Ecto neural progenitor cell (in vitro differentiated cells): ENCODE measurements around the gene MRPL34.

Experiments used
- DNase-seq: peaks from one replicate; pipeline ENCODE4 v3.0.0-alpha.2; 2018; ENCODE audit warnings: low spot score

MRPL34 gene

GRCh38 chr19:17309965-17310461, 4.3 kb downstream of the MRPL34 start:
- DNase-seq = no peak

- no peak for DNase-seq
Observed at GRCh38 chr19:17311455-17312188, 6.0 kb downstream of the MRPL34 start.

DNA sequence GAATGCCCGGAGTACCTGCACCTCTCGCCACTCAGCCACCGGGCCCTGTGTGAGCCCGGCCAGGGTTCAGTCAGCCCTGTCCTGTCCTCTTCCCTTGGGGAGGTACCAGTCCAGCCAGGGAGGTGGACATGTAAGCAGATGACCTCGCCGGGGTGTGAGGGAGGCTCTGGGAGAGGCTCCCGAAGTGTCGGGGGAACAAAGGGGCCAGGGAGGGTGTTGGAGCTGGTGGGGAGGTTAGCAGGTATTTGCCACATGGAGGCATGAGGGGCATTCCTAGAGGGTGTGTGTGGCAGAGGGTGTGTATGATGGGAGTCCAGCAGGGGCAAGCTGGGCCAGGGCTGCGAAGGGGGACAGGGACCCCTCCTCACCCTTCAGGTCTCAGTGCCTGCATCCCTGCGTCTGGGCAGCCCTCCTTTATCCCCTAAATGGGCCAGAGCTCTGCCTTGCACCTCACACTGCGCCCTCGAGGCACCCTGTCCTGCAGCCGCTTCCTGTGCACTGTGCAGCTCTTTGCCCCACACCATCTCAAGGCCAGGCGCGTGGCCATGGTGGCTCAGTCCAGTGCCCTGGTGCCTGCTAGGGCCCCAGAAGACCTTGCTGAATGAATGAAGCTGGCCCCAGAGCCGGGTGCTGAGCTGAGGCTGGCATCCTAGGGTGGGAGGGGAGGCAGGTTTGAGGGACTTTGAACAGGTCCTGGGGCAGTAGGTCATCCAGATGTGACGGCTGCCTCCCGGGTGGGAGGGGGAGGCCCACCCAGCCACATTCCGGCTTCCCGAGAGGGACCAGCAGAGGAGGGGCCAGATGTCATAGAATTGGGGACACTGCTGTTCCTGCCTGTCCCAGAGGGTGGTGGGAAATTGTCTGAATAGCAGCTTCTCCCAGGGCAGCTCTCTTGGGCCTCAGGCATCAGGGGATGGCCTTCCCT, 6.8 kb downstream of the MRPL34 start:
- no peak for DNase-seq

- DNase-seq = no peak
Observed at GRCh38 chr19:17314007-17314593, 8.4 kb downstream of the MRPL34 start.

- no peak for DNase-seq
Observed at GRCh38 chr19:17318966-17319365, 13.3 kb downstream of the MRPL34 start.

DNA sequence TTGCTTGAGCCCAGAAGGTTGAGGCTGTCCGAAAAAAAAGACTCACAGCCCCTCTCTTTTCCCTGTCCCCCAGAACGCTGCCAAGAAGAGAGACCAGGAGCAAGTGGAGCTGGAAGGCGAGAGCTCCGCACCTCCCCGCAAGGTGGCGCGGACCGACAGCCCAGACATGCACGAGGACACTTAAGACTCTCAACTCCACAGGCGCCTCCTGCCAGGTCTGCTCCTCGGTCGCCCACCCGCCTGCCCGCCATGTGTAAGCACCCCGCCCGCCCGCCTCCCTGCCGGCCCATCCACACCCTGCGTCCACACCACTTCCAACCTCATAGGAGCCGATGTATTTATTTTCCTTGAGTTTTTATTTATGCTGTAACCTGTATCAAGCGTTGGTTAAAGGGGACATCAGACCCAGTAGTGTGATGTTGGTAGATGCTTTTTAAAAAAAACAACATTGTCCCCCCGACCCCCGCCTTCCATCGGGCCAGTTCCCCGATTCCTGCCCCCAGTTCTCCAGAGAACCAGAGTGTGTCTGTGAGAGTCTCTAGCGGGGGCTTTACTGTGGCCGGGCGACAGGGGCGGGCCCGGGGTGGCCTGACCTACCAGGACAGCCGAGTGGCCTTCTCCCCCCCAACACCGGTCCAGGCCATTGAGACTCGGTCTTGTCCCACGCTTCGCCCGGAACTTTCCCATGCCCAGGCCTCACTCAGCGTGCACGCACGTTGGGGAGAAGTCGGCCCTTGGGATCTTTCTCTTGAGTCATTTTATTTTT, 14.0 kb downstream of the MRPL34 start:
- DNase-seq = no peak

DNA sequence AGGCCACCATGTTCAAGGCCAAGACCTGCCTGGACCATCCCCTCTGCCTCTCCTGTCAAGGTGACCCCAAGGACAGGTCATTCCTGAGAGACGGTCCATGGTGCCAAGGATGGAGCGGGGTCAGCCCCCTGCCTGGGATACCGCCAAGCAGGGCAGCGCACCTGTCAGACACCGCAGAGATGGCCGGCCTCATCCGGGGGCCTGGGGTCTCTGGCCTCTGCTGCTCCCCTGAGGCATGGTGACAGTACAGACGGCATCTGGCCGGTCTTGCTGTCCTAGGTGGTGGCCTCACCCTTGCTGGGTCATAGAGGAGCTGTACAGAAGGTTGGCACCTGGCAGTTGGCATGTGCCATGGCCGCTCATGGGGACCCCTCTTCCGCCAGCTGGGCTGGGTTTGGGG, 14.8 kb downstream of the MRPL34 start:
- DNase-seq = no peak

- DNase-seq = no peak
Observed at GRCh38 chr19:17321655-17322489, 16.2 kb downstream of the MRPL34 start.

- DNase-seq = no peak
Observed at GRCh38 chr19:17322854-17323253, 17.2 kb downstream of the MRPL34 start.

DNA sequence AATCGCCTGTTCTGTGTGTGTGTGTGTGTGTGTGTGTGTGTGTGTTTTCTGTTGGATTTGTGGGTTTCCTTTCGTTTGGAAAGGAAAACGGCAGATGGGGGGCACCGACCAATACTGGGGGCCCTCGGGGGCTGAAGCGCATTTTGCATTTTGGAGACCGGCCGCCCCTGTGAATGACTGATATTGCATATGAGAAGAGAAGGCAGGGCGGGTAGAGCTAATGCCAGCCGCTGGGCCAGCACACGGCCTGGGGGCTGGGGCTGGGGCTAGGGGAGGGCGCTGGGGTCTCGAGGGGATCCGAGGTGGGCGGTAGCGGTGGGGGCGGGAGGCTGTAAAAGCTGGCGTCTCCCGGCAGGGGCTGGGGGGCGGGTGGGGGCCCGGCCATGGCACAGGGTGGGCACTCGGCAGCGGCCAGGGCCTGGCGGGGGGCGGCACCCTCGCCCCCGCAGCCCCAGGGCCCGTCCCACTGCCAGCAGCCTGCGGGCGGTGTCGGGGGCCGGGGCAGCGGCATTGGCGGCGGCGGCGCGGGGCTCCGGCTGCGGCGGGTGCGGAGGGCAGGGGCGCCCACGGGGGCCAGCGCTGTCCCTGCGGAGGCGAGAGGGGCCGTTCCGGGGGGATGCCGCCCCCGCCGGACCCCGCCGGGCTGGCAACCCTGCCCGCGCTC, 17.8 kb downstream of the MRPL34 start:
- no peak for DNase-seq

DNA sequence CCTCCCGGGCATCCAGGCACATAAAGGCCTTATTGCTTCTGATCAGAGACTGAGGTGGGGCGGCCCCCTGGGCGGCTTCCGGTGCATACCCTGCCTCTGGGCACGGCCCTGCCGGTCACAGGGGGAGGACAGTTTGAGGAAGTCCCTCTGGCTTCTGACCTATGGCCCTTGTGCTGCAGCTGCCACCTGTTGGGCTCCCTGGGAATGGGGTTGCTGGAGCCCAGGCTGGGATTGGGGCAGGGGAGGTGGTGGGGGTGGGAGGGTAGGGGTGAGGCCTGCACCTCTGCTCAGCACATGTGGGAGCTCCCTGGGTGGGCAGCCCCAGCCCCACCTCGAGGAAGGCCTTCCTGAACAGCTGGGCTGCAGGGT, 18.3 kb downstream of the MRPL34 start:
- DNase-seq = no peak

GRCh38 chr19:17324357-17325114, 18.9 kb downstream of the MRPL34 start:
- DNase-seq = no peak

DNA sequence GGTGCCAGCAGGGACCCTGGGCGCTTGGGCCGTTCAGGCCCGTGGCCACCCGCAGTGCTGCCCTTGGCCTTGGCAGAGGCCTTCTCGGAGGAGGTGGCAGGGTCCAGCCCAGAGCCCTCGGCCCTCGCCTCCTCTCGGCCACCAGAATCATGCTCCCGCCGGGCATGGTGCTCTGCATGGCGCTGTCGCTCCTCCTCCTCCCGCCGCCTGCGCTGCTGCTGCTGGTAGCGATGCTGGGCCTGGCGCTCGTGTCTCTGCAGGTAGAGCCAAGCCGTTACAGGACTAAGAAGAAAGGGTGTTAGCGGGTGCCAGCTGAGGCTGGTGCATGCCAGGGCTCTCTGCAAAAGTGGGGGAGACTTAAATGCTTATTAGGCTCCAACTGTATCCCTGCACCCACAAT, 19.5 kb downstream of the MRPL34 start:
- no peak for DNase-seq

DNA sequence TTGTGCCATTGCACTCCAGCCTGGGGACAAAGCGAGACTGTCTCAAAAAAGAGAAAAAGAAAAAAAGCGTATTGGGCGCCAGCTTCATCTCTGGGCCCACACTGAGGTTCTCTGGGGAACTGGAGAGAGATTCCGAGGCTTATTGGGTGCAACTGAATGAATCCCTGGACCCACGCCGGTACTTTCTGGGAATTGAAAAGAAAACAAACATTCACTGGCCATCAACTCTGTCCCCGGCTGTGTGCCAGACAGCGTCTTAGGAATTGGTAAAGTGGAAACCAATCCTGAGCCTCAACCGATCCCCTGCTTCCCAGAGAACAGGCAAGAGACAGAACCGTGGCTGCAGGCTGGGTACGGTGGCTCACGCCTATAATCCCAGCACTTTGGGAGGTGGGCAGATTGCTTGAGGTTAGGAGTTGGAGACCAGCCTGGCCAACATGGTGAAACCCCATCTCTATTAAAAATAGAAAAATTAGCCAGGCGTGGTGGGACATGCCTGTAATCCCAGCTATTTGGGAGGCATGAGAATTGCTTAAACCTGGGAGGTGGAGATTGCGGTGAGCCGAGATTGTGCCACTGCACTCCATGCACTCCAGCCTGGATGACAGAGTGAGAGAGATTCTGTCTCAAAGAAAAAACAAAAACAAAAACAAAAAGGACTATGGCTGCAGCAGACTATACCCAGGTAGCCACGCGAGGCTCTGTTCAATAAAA, 20.4 kb downstream of the MRPL34 start:
- DNase-seq = no peak

GRCh38 chr19:17326595-17326966, 20.9 kb downstream of the MRPL34 start:
- DNase-seq = no peak

DNA sequence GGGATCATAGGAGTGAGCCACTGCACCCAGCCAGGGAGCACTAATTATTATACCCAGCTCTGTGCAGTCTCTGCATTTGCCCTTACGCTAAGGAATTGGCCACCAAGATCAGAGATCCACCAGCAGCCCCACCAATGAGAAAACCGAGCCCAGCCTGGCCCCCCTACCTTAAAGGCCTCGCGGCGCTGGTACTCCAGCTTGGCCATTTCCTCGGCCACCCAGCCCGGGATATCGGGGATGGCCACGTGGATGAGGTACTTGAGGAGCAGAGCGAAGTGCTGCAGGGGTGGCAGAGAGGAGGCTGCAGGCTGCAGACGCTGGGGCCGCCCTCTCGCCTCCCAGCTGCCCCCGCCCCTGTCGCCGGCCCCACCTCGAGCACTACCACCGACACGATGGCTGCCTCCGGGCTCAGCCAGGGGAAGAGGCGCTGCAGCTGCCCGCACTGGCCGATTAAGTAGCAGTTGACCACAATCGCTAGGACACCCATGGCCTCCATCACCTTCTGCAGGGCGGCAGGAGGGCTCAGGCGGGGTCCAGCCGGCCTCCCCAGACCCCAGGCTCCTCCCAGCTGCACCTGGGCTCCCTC, 21.5 kb downstream of the MRPL34 start:
- DNase-seq = peak; percentile 64

DNA sequence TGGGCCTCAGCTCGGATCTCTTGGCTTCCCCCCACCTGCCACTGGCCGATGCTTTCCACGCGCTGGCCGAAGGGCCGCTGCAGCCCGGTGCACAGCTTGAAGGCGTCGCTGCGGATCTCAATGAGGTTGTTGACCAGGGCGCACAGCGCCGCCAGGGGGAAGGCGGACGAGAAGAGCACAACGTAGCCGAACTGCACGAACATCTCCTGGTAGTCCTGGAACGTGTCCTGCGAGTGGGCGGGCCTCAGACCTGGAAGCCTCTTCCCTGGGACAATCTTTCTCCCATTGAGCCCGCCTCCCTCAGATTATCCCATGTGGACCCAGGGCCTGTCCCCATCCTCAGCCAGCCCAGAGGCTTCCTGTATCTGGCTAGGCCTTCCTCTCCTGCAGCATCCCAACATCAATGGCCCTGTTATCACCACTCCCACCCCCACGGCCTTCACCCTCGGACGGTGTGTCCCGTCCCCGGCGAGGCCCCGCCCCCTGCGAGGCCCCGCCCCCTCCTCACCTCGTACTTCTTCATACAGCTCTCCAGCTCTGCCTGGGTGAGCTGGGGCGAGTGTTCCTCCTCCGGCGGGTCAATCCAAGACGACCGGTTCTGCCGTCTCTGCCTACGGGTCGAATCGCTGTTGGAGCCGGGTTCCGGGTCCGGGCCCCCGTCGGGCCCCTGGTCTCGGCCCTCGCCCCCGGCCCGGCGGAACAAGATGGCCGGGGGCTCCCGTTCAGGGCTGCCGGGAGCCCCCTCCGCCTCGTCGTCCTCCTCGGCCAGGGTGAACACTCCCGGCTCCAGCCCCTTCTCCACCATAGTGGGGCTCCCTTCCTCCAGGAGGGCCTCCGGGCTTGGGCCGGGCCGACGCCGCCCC, 22.2 kb downstream of the MRPL34 start:
- DNase-seq = peak; percentile 92
